HG02852 (cell line): ENCODE results near the gene TPM1.

Experiments
- ATAC-seq: cut with Tn5 transposase; IDR thresholded peaks from one replicate; pipeline ENCODE4 v1.9.1; 2021; ENCODE audit warnings: mild to moderate bottlenecking, moderate library complexity; ENCODE audit not compliant: unreplicated experiment

Gene TPM1

DNA sequence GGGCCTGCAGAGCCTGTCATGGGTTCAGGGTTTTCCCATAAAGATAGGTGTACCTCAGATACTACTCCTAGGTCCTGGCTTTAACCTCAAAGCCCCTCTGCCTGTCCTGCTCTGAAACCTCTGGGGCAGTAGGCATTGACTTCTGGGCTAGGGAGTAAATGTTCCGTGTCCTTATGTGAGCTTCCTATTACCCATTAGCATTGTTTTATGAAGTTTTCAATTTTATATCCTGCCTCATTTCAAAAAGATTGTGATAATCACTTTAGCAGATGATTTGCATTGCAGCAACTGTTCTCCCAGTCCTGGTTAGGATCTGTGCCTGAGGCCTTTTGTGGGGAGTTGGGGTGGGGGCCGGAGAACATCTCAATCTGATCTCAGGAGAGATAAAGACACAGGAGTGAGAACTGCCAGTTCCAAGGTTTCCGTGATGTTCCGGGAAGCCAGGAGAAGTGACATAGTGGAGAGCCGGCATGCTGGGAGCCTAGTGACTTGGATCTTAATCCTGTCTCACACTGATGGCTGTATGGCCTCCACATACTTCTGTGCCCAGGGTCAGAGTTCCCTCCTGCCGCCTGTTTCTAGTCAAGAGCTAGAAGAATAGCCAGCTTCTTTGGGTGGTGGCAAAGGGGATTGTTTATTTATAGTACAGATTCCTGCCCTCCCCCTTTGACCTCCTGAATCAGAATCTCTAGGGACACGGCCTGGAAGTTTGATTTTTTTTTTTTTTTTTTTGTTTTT, 10.6 kb downstream of the TPM1 start:
- no peak for ATAC-seq

DNA sequence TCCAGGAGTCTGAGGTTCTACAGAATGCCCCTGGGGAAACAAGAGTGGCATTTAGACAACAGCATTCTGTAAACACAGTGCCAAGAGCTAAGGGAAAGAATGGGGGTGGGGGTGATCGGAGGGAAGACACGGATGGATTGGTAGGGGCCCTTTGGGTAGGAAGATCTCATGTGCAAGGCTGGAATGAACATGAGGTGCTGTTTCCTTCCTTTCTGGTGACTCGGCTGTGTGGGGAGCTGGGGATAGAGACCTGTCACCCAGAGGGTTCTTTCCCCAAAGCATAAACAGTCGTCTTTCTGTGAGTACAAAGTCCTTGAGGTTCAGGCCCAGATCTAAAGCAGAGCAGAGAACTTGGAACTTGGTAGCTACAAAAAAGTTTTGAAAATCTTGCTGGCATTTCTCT, 11.7 kb downstream of the TPM1 start:
- no peak for ATAC-seq

DNA sequence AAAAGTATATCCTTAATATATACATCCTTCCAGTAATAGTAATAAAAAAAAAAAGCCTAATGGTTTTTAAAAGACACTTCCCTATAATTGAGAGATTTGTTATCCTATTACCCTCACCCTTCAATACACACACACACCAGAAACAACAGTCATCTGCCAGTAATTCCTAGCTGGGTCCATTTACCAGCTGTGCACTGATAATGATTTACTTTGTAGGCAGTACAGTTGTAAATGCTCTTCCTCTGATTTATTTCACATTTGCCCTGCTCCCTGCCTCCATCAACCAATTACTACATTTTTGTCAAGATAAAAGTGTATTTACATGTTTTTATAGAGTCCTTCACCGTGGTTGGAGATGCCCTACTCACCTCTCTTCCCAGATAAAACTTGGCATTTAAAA, 12.4 kb downstream of the TPM1 start:
- ATAC-seq = no peak

DNA sequence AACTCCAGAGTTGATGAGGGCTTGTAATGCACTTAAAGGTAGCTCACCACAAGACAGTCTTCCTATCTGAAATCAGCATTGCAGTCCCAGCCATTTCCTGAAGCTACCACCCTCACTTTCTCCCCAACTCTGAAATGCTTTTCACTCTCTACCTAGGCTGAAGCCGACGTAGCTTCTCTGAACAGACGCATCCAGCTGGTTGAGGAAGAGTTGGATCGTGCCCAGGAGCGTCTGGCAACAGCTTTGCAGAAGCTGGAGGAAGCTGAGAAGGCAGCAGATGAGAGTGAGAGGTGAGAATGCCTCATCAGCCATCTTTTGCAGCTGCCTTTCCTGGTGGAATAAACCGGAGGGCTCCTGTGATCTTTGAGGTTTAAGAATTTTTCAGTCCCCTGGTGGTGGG, 14.3 kb downstream of the TPM1 start:
- no peak for ATAC-seq

DNA sequence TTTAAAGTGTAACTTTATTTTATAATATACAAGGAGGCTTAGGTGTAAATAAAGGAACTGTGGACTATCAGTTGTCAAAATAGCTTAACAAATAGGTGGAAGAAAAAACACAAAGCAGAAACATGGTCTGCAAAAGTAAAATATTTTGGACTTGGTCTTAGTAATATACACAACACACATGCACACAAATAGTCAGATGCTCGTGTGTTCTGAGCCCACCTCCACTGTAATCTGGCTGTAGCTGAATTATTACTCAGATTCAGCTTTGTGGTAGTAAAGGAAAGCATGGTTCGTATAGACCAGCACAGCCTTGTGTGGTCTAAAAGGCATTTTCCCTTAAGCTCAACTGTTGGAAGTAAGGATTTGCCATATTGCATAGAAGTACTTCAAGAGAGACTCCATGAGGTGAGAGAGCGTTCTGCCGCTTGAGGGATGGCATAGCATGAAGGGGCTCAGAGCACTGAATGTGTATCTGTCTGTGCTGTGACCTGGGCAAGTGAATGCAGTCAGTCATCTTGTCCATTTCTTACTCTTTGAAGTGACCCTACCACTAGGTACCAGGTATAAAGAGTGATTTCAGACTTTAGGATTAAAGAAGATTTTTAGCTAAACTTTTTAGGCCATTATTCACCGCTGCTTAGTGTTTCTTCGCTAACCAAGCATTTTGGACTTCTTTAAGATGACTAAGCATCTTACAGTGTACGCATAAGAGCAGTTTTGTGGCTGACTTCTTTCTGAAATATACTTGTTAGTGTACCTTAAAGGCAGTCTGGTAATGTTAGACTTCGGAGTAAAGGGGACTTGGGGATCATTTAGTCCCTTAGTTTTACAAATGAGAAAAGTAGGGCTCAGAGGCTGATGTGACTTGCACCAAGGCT, 15.2 kb downstream of the TPM1 start:
- no peak for ATAC-seq

DNA sequence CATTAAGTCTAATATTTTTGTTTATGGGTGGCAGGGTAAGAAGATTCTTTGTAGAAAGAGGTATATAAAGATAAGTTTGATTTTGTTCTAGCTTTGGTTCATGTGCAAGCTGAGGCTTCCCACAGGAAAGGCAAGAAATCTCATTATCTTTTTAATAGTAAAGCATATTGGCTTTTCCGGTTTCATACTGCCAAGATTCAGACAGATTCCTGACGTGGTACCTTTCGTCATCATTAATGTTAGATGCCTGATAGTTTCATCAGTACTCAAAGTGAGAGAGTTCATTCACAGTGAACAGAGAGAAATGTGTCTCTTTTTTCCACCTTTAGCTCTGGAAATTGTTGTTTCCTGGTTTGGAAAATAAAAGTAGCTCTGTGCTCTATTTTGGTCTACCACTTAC, 16.5 kb downstream of the TPM1 start:
- no peak for ATAC-seq

DNA sequence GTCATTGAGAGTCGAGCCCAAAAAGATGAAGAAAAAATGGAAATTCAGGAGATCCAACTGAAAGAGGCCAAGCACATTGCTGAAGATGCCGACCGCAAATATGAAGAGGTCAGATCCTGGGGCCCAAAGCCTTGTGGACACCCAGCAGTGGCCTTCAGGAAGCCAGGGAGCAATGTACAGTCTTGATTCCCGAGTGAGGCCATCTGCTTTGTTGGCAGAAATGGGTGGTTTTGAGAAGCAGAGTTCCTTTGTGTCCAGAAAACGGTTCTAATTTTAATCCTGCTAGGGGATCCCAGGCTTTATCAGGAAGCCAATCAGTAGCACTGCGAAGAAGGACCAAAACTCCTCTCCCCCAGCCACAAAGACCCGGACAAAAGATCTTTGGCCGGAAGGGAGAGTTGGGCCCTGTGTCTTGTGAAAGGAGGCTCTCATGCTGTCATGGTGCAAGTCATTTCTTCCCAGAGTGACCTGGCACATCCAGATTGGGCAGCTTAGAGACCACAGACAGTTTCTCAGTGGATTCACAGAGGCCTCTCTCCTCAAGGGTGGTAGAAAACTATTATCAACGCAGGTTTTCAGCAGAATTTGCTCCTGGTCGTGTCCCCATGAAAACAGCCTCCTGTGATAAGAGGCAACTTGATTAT, 17.1 kb downstream of the TPM1 start:
- ATAC-seq = no peak

DNA sequence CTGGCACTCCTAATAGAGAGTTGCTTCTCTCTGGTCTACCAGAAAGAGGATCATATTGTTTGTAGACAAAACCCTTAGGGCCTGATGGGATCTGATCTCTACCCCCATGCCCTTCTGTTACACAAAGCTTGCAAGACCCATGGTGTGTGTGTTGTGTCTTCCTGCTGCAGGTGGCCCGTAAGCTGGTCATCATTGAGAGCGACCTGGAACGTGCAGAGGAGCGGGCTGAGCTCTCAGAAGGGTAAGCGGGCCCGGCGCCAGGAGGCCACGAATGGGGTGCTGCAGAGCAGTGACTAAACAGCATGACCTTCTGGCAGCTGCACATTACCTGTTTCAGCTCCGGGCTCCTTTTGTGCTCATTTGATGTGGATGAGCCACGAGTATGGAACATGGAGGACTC, 18.2 kb downstream of the TPM1 start:
- no peak for ATAC-seq

DNA sequence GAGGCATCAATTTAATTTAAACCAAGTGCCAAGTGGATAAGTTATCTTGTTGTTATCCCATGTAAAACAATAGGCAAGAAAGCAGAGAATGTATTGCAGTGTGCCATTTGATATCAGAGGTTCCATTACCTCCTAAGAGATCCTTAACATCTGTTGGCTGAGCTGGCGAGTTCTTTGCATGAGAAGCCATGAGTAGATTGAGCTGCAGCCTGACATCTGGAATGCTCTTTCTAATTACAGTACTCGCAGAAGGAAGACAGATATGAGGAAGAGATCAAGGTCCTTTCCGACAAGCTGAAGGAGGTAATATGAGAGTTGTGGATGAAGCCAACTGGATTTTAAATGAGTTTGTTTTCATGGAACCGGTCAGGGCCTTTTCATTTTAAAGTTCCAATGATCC, 19.4 kb downstream of the TPM1 start:
- ATAC-seq = no peak

DNA sequence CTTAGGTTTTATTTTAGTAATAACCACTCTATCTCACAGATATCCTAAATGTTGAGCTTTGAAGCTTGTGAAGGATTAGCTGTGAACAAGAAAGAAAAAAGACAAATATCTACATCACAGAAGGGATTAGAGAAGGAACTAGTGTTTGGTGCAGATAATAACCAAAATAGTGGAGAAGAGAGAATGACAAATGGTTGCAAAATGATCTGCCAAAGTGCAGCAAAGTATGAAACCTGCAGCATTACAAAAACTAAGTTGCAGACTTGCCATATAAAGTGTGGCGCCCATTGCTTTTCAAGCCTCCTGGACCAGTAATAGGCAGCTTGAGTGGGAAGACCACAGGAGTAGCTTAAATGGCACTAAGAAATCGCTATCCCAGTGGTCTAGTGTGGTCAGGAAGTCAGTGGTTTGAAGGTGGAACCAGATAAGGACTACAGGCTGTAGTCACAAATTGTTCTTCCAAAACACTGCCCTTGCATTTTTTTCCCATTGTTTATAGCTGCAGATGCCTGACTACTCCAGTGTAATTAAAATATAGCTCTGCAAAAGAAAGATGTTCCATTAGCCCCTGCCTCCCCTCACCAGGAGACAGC, 20.7 kb downstream of the TPM1 start:
- ATAC-seq = no peak

DNA sequence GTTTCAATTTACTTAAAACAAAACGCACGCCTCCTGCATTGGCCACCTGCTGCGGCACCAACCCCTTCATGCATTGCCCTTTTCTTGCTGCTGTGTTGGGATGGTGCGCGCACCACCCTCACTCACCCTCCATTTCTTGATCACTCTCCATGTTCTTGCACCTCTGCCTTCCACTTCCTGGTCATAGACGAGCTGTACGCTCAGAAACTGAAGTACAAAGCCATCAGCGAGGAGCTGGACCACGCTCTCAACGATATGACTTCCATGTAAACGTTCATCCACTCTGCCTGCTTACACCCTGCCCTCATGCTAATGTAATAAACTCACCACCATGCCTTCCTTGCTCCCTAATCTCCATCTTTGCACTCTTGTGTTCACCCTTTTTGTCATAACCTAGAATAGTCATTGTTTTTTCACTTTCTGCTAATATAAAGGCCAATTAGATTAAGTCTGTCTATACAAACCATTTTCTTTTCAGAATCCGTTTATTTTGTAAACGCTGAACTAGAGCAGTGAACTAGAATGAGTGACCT, 21.4 kb downstream of the TPM1 start:
- ATAC-seq = no peak

DNA sequence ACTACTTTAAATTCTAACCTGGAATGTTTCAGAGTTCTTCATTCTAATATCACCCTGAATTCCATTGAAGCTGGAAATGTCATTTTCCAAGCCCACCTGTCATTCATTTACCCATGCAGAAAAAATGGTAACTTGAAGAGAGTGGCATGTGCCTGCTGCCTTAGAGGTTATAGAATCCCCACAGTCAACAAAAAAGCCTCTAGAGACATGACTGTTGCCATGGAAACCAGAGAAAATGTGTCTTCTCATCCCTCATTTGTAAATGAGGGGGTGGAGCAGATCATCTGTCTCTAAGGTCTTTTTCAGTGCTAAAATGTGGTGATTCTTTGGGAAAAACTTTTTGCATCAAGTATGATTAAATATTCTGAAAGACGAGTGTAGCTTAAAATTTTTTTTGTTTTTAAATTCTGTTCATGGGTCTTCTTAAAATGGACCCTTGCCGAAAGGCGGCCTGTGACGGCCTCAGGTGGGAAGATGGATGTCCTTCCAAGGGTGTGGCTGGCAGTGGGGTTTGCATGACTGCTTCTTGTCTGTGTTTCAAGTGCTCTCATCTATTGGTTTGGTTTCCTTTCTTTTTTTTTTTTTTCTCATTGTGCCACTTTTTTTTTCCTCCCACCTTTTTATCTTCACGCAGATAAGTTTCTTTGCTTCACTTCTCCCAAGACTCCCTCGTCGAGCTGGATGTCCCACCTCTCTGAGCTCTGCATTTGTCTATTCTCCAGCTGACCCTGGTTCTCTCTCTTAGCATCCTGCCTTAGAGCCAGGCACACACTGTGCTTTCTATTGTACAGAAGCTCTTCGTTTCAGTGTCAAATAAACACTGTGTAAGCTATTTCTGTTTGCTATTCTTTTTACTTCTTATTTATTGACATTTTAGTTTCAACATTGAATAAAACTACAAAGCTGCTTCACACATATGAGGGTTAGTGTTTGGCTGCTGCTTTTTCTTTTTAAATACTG, 23.0 kb downstream of the TPM1 start:
- ATAC-seq = no peak

DNA sequence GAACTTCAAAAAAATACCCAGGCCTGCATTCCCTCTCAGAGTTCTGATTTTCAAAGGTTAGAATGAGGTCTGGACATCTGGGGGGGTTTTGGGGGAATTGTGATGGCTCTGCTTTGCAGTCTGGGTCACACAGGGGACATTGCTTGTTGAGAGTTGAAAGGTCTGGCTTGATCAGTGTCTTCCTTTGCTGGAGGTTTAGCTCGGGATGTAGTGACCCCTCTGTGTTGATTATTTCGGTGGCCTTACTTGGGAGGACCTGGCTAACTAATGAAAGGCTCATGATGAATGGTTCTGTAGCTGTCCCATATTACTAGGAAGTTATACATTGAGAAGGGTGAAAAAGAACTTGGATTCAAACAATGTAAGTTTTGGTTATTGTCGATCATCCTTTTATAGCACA, 23.7 kb downstream of the TPM1 start:
- no peak for ATAC-seq

DNA sequence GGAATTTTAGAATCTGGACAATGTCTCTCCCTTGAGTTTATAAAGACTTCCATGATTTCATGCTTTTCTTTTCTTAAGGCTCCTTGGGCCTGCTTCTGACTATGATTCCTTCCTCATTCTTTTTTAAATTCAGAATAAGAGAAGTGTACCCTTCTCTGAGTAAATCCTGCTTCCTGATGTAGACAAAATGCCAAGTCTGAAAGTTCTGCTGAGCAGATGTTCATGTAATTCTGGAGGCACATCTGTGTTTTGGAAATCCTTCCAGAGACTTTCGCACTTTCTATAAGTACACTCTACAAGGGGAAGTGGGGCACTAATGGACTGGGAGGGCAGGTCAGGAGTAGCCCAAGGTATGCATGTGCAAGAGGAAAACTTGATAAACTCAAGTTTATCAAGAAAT, 24.8 kb downstream of the TPM1 start:
- no peak for ATAC-seq

DNA sequence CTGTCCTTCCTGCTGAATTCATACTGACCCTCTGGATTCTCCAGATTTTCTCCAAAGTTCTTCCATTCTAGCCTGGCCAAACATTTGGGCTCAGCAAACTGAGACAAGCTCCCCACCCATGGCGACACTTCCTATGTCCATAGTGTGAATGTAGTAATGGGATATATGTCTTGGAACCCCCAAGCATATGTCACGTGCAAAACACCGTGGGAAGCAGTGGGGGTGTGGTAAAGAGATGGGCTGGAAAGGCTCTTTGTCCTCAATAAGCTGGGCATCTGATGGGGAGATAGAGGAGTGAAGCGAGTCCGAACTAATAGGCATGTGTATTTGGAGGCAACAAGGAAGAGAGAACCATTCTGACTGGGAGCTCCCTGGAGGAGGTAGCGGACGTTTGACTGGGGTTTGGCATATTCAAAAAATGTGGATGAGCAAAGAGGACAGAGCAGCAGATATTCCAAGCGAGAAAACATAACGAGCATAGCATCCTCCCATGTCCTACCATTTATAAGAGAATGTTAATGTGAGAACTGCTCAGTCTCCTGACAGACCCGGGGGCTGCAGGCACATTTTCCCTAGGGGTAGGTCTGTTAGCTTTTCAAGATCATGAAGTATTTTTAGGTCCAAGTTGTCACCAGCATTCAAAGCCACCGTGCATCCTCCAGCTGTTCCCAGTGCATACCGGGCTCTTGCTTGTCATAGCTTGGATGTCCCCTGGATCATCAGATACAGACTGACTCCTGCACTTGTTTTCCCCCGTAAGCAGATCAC, 25.6 kb downstream of the TPM1 start:
- ATAC-seq = no peak

DNA sequence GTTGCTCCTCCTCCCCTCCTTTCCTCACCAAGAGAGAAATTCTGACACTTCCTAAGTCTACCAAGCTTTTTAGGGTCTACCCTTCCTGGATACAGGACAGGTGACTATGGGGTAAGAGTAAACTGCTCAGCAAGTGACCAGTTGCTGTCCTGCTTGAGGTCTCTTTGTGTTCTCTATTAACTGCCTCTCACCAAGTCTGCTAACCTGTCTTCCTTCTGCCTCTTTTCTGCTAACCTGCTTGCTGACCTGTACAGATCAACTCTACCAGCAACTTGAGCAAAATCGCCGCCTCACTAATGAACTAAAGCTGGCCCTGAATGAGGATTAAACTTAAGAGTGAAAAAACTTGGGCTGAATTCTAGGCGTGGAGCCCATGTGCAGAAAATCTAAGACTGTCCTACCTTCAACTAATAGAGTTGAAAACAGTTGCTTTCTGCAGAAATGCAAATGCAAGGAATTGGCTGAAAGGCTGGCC, 27.1 kb downstream of the TPM1 start:
- ATAC-seq = no peak

DNA sequence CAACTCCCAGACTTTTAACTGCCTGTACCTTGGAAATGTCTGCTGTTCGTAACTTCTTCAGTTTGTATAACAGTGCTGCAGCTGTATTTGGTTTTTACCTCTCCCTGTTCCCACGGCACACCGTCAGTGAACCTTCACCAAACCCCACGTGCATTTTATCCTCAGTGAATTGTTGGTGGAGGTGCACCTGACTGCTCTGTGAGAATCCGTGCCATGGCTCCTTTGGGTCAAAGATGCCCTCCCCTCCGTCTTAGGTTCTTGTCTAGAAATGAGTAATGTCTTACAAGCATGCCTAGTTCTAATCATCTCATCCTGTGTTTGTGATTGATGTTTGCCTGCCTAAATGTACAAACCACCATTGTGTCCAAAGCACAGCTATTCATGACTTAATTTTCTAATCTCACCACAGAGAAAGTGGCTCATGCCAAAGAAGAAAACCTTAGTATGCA, 28.2 kb downstream of the TPM1 start:
- no peak for ATAC-seq

DNA sequence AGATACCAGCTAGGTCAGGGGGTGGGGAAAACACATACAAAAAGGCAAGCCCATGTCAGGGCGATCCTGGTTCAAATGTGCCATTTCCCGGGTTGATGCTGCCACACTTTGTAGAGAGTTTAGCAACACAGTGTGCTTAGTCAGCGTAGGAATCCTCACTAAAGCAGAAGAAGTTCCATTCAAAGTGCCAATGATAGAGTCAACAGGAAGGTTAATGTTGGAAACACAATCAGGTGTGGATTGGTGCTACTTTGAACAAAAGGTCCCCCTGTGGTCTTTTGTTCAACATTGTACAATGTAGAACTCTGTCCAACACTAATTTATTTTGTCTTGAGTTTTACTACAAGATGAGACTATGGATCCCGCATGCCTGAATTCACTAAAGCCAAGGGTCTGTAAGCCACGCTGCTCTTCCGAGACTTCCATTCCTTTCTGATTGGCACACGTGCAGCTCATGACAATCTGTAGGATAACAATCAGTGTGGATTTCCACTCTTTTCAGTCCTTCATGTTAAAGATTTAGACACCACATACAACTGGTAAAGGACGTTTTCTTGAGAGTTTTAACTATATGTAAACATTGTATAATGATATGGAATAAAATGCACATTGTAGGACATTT, 28.9 kb downstream of the TPM1 start:
- no peak for ATAC-seq
